ENCODE measurements around the gene KIZ. TPM values are rescaled to one million over a fixed set of nuclear protein-coding genes. Genes with fewer than 3 reads are reported as not detected.

The KIZ gene
- total and polyA plus RNA-seq, 12 donors = 8.3 to 38.2 (median 26.5) TPM

- Histone ChIP-seq H3K27me3 (no peaks in the 10 kb centered on the region), H3K9me3 (peaks cover 0 to 6% (median 0%) of the 10 kb centered on the region in 11 donors), H3K4me1 (no peaks in the 10 kb centered on the region), H3K4me3 (no peak overlapping the region), H3K27ac (no peak overlapping the region), H3K36me3 (peaks cover 0 to 35% (median 8%) of the 10 kb centered on the region in 9 donors)
- 88 to 93% methylated on average over 6 of the region's 6 CpGs for WGBS, 2 donors
- no peak for TF ChIP-seq CTCF (IDR thresholded peaks at IDR 0.05)
- ATAC-seq (peak in 1 of 8 donors; percentile 25), DNase-seq (no peak)
- intact Hi-C loops (cut with DNase I) = no loop called here
Measured at GRCh38 chr20:21159658-21160380, 33.9 kb downstream of the KIZ start.

- H3K4me3 ChIP-seq = no peak overlapping the region
- ATAC-seq (peak in 2 of 8 donors; percentile 51 to 53), DNase-seq (no peak)
- H3K36me3 ChIP-seq = peaks cover 0 to 40% (median 8%) of the 10 kb centered on the region in 9 donors
- no peaks in the 10 kb centered on the region for H3K27me3 ChIP-seq
- peak overlapping the region in 1 of 10 donors; percentile 7 for H3K27ac ChIP-seq
- intact Hi-C loops (cut with DNase I) = no loop called here
- TF ChIP-seq CTCF (IDR thresholded peaks at IDR 0.05) = no peak
- 82 to 87% methylated on average over 5 of the region's 5 CpGs for WGBS, 2 donors
- H3K4me1 ChIP-seq = no peaks in the 10 kb centered on the region
- H3K9me3 ChIP-seq = peaks cover 0 to 6% (median 0%) of the 10 kb centered on the region in 11 donors
Measured at GRCh38 chr20:21161926-21162325, 36.0 kb downstream of the KIZ start.

- WGBS, 2 donors = 81 to 85% methylated on average over 3 of the region's 3 CpGs
- no peak for ATAC-seq
Measured at GRCh38 chr20:21162631-21163030, 36.7 kb downstream of the KIZ start.

GRCh38 chr20:21166801-21167200 lies 40.9 kb downstream of the KIZ start:
- intact Hi-C loops (cut with DNase I) = no loop called here
- H3K9me3 ChIP-seq = peaks cover 0 to 9% (median 0%) of the 10 kb centered on the region in 11 donors
- no peak overlapping the region for H3K4me3 ChIP-seq
- no peaks in the 10 kb centered on the region for H3K4me1 ChIP-seq
- no peak overlapping the region for H3K27ac ChIP-seq
- DNase-seq (no peak), ATAC-seq (no peak)
- TF ChIP-seq CTCF (IDR thresholded peaks at IDR 0.05) = no peak
- 84 to 88% methylated on average over 2 of the region's 2 CpGs for WGBS, 2 donors
- H3K36me3 ChIP-seq = peaks cover 0 to 54% (median 8%) of the 10 kb centered on the region in 9 donors
- no peaks in the 10 kb centered on the region for H3K27me3 ChIP-seq

More at GRCh38 chr20:21162631-21163030, 36.7 kb downstream of the KIZ start:
- Histone ChIP-seq H3K4me1 (no peaks in the 10 kb centered on the region), H3K9me3 (peaks cover 0 to 6% (median 0%) of the 10 kb centered on the region in 11 donors), H3K27me3 (no peaks in the 10 kb centered on the region), H3K27ac (no peak overlapping the region), H3K4me3 (no peak overlapping the region), H3K36me3 (peaks cover 0 to 48% (median 8%) of the 10 kb centered on the region in 9 donors)
- TF ChIP-seq CTCF (IDR thresholded peaks at IDR 0.05) = no peak
- intact Hi-C loops (cut with DNase I) = no loop called here
- DNase-seq = no peak
